SK-N-MC (cell line): Measurements from ENCODE around the gene USP6.
"Not testable (repeated sequence)": the region's sequence is repeated elsewhere in the genome, so short reads cannot be mapped to it uniquely, and the experiment has no call there.

Experiments used
- DNase-seq: peaks from one replicate; pipeline ENCODE4 v3.0.0-alpha.2; 2011; ENCODE audit warnings: low read depth, low spot score
- H3K27ac ChIP-seq: fragments of 200-600 bp; sonication (generic); 2 replicates; pipeline ENCODE4 v1.5.1; 2016; ENCODE audit warnings: mixed run types
- H3K36me3 ChIP-seq: fragments of 200-600 bp; sonication (generic); 2 replicates; pipeline ENCODE4 v1.6.1; 2017; ENCODE audit warnings: antibody characterized with exemption, low read length, mixed read lengths; ENCODE audit not compliant: insufficient read depth
- H3K4me3 ChIP-seq: fragments of 200-600 bp; sonication (generic); 2 replicates; pipeline ENCODE4 v1.5.1; 2016
- H3K9ac ChIP-seq: fragments of 200-600 bp; sonication (generic); 2 replicates; pipeline ENCODE4 v1.8.0; 2017; ENCODE audit warnings: mixed run types, mixed read lengths; ENCODE audit not compliant: insufficient read length
- H3K9me3 ChIP-seq: fragments of 200-600 bp; sonication (generic); 2 replicates; pipeline ENCODE4 v1.6.1; 2017; ENCODE audit warnings: low read depth, mild to moderate bottlenecking, antibody characterized with exemption, low read length, moderate library complexity, mixed read lengths
- EZH2 ChIP-seq: fragments of 200-600 bp; sonication (generic); IDR thresholded peaks from one replicate; pipeline ENCODE4 v1.6.1; 2017; ENCODE audit warnings: antibody characterized with exemption
- FOXP2 ChIP-seq: optimal IDR thresholded peaks from 2 replicates; pipeline ENCODE3; 2011; ENCODE audit warnings: mild to moderate bottlenecking, moderate library complexity; ENCODE audit not compliant: insufficient read depth; ENCODE audit errors: extremely low read length, control extremely low read depth
- POLR2AphosphoS5 ChIP-seq: IDR thresholded peaks from 2 replicates; pipeline ENCODE4 v1.6.1; 2012; ENCODE audit warnings: mild to moderate bottlenecking, low read depth, low read length, borderline replicate concordance

USP6 gene

GRCh38 chr17:5126719-5127488 is 11.1 kb downstream of the USP6 start:
- TF ChIP-seq POLR2AphosphoS5 (no peak), EZH2 (no peak), FOXP2 (no peak)

DNA sequence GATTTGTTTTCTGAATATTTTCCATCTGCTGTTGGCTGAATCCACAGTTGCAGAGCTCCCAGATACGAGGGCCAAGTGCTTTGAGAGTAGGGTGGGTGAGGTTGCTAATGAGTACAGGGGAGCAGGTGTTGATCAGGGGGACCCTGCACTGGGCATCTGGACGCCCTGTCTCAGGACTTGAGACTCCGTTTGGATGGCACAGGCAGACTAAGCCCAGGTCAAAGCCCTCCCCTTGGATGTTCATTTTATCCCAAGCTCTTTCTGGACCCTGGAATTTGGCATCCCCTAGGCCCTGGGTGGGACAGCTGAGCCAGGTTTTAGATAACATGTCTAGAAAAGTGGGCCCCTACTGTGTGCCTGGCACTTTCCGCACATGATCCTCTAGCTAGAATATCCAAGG is 12.1 kb downstream of the USP6 start:
- no peak for DNase-seq
- Histone ChIP-seq H3K4me3 (no peak overlapping the region), H3K9me3 (no peaks in the 10 kb centered on the region), H3K9ac (no peak overlapping the region), H3K36me3 (no peaks in the 10 kb centered on the region), H3K27ac (no peak overlapping the region)
- no peak for TF ChIP-seq EZH2
- no peak for TF ChIP-seq POLR2AphosphoS5
- no peak for TF ChIP-seq FOXP2

More at GRCh38 chr17:5126719-5127488, 11.1 kb downstream of the USP6 start:
- H3K36me3 ChIP-seq, result no peaks in the 10 kb centered on the region
- H3K27ac ChIP-seq, result no peak overlapping the region
- H3K9ac ChIP-seq, result no peak overlapping the region
- DNase-seq, result no peak
- no peak overlapping the region for H3K4me3 ChIP-seq
- no peaks in the 10 kb centered on the region for H3K9me3 ChIP-seq

DNA sequence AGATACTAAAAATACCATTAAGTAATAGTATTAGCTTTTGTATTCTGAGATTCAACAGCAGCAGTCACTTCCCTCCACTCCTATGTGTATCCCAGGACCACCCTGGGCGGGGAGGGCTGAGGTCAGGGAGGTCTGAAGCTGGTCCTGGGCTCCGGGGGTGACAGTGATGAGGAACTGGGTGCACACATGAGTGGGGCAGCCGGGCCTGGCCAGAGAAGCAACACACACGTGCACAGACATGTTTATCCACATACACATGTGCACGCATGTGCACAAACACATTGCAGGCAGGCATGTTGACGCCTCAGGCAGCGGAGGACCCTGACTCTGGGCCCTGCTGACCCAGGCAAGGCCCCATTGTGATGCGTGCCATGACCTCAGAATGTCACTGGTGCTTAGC is 12.6 kb downstream of the USP6 start:
- not testable (repeated sequence) for H3K27ac ChIP-seq, DNase-seq, H3K36me3 ChIP-seq, H3K9ac ChIP-seq, H3K9me3 ChIP-seq, H3K4me3 ChIP-seq

DNA sequence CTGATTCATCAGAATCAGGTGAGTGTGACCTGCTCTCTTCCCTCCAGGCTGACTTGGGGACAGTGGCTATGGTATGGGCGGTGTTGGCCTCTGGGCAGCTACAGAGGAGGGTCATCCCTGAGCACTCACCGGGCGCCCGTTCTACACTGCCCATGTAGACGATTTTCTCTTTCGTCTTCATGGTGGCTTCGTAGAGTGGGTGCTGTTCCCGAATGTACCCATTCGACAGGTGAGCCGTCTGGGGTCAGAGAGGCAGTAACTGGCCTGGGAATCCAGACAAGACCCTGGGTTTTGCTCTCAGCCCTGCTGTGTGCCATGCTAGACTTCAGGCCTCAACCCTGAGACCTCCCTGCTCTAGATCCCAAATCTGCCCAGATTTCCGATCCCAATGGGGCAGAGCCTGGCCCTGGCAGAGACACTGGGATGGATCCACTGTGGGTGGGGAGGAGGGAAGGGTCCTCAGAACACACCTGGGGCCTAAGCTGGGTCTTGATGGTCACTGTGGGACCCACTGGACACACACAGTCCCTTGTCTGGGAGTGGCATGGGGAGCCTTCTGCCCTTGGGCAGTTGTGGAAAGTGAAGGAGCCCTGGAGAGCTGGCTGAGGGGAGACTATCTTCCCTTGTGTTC is 13.2 kb downstream of the USP6 start:
- no peak overlapping the region for H3K9ac ChIP-seq
- no peak overlapping the region for H3K27ac ChIP-seq
- TF ChIP-seq FOXP2, result no peak
- no peak for TF ChIP-seq POLR2AphosphoS5
- TF ChIP-seq EZH2, result no peak
- no peaks in the 10 kb centered on the region for H3K9me3 ChIP-seq
- no peaks in the 10 kb centered on the region for H3K36me3 ChIP-seq
- DNase-seq, result no peak
- H3K4me3 ChIP-seq, result no peak overlapping the region

- H3K27ac ChIP-seq, H3K4me3 ChIP-seq, H3K36me3 ChIP-seq, H3K9me3 ChIP-seq, H3K9ac ChIP-seq, DNase-seq: not testable (repeated sequence)
Measured at GRCh38 chr17:5129770-5130169, 13.9 kb downstream of the USP6 start.

DNA sequence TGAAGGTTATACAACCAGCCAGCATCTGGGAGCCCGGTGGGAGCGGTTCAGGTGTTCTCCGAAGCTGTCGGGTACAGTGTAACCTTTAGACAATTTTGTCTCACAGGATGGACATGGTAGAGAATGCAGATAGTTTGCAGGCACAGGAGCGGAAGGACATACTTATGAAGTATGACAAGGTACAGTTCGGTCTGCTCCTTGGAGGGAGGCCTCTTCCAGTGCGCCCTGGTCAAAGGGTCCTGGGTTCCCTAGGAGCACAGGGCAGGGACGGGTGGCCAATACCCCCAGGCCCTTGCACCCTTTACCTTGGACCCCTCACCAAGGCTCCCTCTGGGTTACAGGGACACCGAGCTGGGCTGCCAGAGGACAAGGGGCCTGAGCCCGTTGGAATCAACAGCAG is 14.4 kb downstream of the USP6 start:
- H3K9me3 ChIP-seq, H3K4me3 ChIP-seq, H3K36me3 ChIP-seq, H3K9ac ChIP-seq, H3K27ac ChIP-seq, DNase-seq: not testable (repeated sequence)

GRCh38 chr17:5130687-5131086 is 14.9 kb downstream of the USP6 start:
- not testable (repeated sequence) for DNase-seq, H3K9ac ChIP-seq, H3K27ac ChIP-seq, H3K36me3 ChIP-seq, H3K4me3 ChIP-seq, H3K9me3 ChIP-seq

GRCh38 chr17:5131146-5131715 is 15.4 kb downstream of the USP6 start:
- H3K27ac ChIP-seq, result no peak overlapping the region
- no peaks in the 10 kb centered on the region for H3K36me3 ChIP-seq
- no peak for DNase-seq
- no peak overlapping the region for H3K4me3 ChIP-seq
- TF ChIP-seq EZH2 (no peak), FOXP2 (no peak), POLR2AphosphoS5 (no peak)
- no peaks in the 10 kb centered on the region for H3K9me3 ChIP-seq
- no peak overlapping the region for H3K9ac ChIP-seq

DNA sequence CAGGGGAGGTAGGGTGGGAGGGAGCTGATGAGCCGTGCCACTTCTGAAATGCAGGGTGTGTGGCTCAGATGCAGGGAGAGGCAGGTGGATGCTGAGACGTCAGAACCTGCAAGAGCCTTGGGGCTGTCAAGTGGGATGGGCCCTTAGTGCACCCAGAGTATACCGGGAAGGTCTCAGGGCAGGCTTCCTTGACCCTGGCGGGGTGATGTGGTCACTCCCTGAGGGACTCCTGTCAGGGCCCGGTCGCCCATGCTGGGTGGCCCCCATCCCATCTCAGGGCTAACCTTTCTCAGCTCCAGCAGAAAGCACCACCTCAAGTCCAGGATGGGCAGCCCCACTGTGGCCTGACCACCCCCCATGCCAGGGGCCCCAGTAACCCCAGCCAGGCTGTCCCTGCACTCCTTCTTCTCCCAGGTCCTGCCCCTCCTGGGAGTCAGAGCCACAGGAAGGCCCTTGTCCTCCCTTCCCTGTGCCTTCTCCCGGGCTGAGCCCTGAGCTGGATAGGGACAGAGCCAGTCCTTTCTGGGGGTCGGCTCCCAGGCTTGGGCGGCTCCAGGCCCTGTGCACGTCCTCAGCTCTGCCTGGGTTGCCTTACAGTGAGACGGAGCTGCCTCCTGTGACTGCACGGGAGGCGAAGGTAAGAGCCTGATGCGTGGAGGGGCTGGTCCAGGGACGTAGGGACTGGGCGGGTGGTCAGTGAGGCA is 16.1 kb downstream of the USP6 start:
- not testable (repeated sequence) for DNase-seq, H3K36me3 ChIP-seq, H3K27ac ChIP-seq, H3K4me3 ChIP-seq, H3K9me3 ChIP-seq, H3K9ac ChIP-seq

- not testable (repeated sequence) for H3K4me3 ChIP-seq, H3K27ac ChIP-seq, H3K9me3 ChIP-seq, DNase-seq, H3K9ac ChIP-seq, H3K36me3 ChIP-seq
Measured at GRCh38 chr17:5132503-5133225, 16.8 kb downstream of the USP6 start.
